K562 (cell line): ENCODE data around the gene SETD1B. TPM values are rescaled to one million over a fixed set of nuclear protein-coding genes. Genes with fewer than 3 reads are reported as not detected.

Experiments
- BHLHE40 ChIP-seq: IDR thresholded peaks from 2 replicates; pipeline ENCODE4 v1.6.1; 2011; ENCODE audit warnings: low read length, improper control_type of control experiment
- FOXK1 ChIP-seq: sonication (generic); formaldehyde crosslinking; IDR thresholded peaks from 2 replicates; pipeline ENCODE4 v1.8.0; 2022; ENCODE audit warnings: missing genetic modification reagents, mild to moderate bottlenecking, borderline replicate concordance
- KDM2B ChIP-seq: fragments of 250-450 bp; sonication (Bioruptor Pico); IDR thresholded peaks from 2 replicates; pipeline ENCODE4 v1.8.0; 2021; ENCODE audit warnings: mild to moderate bottlenecking, moderate library complexity
- POLR2AphosphoS2 ChIP-seq: IDR thresholded peaks from 2 replicates; pipeline ENCODE4 v1.6.1; 2012; ENCODE audit warnings: low read length, improper control_type of control experiment
- RBM34 ChIP-seq: fragments of 200-400 bp; formaldehyde crosslinking; IDR thresholded peaks from 2 replicates; pipeline ENCODE4 v1.6.1; 2018; ENCODE audit warnings: low read length, borderline replicate concordance; ENCODE audit not compliant: insufficient read depth
- THRAP3 ChIP-seq: fragments of 450-650 bp; IDR thresholded peaks from 2 replicates; pipeline ENCODE4 v1.6.1; 2016; ENCODE audit warnings: mild to moderate bottlenecking, inconsistent platforms, borderline replicate concordance
- ZNF143 ChIP-seq: sonication (generic); formaldehyde crosslinking; IDR thresholded peaks from 2 replicates; pipeline ENCODE4 v1.9.0; 2022; ENCODE audit warnings: mild to moderate bottlenecking, missing genetic modification reagents
- polyA plus RNA-seq, 8 experiments: library from polyadenylated mRNA; depleted of rRNA in 4 of 8; stranded (reverse) in 5 of 8; unstranded in 3 of 8; fragments of >200 nt; fragmentation: Nextera tagmentation in 2 of 8; fragmentation: Illumina TruSeq in 1 of 8; extraction: Ambion mirVana in 2 of 8; extraction: Trizol in 1 of 8; gene quantifications; 2 replicates each; pipeline versions ENCODE4 v1.2.1 to v1.2.3, GENCODE V29; 2011 to 2014; ENCODE audit warnings: inconsistent platforms in 1 of 8, missing spikeins in 1 of 8
- total RNA-seq, 7 experiments: library from RNA; depleted of rRNA in 6 of 7; stranded (reverse); fragments of >200 nt in 6 of 7; fragmentation: Illumina TruSeq in 2 of 7; extraction: Trizol in 2 of 7; gene quantifications; 2 replicates each; pipeline versions ENCODE4 v1.2.1 to v1.2.3, GENCODE V29; 2011 to 2021; ENCODE audit warnings: low replicate concordance in 1 of 7
- TF ChIP-seq, protein P1 (sequence below): fragments of 250-450 bp; sonication (Bioruptor Pico); IDR thresholded peaks from 2 replicates; pipeline ENCODE4 v1.9.0; 2021; ENCODE audit warnings: mild to moderate bottlenecking
- TF ChIP-seq, protein P2 (sequence below): IDR thresholded peaks from 2 replicates; pipeline ENCODE4 v1.6.1; 2016; ENCODE audit warnings: missing genetic modification characterization, missing compliant biosample characterization
- TF ChIP-seq, protein P3 (sequence below): sonication (generic); formaldehyde crosslinking; IDR thresholded peaks from 2 replicates; pipeline ENCODE4 v1.8.1; 2023; ENCODE audit warnings: missing genetic modification reagents, mild to moderate bottlenecking, borderline replicate concordance

The SETD1B gene
- total and polyA plus RNA-seq, 9 of the 15 experiments (the other 6 are each of a cell fraction or from before 2014, with no cell fraction given) = 0.48 to 26.6 (median 2.3) TPM

DNA sequence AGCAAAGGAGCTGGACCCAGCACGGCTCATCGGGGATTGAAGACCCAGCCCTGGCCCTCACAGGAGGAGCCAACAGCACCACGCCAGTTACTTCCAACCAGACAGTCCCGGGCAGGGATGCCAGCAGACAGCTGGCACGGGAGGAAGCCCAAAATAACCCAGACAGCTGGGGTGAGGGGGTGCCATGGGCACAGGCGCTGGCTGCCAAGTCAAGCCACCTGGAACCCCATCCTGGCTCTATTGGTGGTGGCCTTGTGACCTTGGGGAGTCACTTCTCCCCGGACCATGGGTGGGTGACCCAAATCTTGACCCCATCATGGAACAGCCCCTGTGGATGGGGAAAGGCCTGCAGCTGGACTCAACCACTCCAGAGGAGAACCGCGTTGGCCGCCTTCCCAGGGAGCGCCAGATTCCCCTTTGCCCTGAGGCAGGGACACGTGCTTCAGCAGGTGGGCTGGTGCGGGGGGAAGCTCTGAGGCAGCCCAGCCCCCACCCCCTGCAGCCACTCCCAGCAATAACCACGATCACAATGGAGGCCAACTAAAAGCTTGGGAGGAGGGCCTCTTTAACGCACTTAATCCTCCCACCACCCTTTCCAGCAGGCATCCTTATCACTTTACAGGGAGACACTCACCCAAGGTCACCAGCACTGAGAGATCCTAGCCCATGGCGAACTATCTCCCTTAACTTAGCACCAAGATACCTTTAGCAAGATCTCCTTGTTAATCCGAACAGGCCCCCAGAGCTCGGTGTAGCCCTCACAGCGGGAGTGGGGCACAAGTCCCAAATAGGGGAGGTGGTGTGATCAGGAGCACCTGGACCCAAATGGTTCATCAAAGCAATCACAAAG is 5.6 kb upstream of the SETD1B start (continued):
- TF ChIP-seq, protein P1, sequence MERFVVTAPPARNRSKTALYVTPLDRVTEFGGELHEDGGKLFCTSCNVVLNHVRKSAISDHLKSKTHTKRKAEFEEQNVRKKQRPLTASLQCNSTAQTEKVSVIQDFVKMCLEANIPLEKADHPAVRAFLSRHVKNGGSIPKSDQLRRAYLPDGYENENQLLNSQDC (CRISPR knock-in tag) = no peak
- no peak for TF ChIP-seq RBM34
- no peak for TF ChIP-seq POLR2AphosphoS2
- TF ChIP-seq, protein P2, sequence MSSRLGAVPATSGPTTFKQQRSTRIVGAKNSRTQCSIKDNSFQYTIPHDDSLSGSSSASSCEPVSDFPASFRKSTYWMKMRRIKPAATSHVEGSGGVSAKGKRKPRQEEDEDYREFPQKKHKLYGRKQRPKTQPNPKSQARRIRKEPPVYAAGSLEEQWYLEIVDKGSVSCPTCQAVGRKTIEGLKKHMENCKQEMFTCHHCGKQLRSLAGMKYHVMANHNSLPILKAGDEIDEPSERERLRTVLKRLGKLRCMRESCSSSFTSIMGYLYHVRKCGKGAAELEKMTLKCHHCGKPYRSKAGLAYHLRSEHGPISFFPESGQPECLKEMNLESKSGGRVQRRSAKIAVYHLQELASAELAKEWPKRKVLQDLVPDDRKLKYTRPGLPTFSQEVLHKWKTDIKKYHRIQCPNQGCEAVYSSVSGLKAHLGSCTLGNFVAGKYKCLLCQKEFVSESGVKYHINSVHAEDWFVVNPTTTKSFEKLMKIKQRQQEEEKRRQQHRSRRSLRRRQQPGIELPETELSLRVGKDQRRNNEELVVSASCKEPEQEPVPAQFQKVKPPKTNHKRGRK = no peak
- no peak for TF ChIP-seq FOXK1 (CRISPR knock-in tag)
- no peak for TF ChIP-seq KDM2B (CRISPR knock-in tag)
- TF ChIP-seq, protein P3, sequence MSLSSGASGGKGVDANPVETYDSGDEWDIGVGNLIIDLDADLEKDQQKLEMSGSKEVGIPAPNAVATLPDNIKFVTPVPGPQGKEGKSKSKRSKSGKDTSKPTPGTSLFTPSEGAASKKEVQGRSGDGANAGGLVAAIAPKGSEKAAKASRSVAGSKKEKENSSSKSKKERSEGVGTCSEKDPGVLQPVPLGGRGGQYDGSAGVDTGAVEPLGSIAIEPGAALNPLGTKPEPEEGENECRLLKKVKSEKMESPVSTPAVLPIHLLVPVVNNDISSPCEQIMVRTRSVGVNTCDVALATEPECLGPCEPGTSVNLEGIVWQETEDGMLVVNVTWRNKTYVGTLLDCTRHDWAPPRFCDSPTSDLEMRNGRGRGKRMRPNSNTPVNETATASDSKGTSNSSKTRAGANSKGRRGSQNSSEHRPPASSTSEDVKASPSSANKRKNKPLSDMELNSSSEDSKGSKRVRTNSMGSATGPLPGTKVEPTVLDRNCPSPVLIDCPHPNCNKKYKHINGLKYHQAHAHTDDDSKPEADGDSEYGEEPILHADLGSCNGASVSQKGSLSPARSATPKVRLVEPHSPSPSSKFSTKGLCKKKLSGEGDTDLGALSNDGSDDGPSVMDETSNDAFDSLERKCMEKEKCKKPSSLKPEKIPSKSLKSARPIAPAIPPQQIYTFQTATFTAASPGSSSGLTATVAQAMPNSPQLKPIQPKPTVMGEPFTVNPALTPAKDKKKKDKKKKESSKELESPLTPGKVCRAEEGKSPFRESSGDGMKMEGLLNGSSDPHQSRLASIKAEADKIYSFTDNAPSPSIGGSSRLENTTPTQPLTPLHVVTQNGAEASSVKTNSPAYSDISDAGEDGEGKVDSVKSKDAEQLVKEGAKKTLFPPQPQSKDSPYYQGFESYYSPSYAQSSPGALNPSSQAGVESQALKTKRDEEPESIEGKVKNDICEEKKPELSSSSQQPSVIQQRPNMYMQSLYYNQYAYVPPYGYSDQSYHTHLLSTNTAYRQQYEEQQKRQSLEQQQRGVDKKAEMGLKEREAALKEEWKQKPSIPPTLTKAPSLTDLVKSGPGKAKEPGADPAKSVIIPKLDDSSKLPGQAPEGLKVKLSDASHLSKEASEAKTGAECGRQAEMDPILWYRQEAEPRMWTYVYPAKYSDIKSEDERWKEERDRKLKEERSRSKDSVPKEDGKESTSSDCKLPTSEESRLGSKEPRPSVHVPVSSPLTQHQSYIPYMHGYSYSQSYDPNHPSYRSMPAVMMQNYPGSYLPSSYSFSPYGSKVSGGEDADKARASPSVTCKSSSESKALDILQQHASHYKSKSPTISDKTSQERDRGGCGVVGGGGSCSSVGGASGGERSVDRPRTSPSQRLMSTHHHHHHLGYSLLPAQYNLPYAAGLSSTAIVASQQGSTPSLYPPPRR = no peak
- TF ChIP-seq ZNF143 = no peak
- TF ChIP-seq THRAP3 = no peak
- peak; percentile 70; the same call in 1 of the 2 replicates for TF ChIP-seq BHLHE40
